ENCODE measurements around the gene GRN.
A peak's percentile ranks its signal among the peaks of the same experiment; 100 is the strongest.
"Not testable (repeated sequence)": the region's sequence is repeated elsewhere in the genome, so short reads cannot be mapped to it uniquely, and the experiment has no call there.

Gene GRN

DNA sequence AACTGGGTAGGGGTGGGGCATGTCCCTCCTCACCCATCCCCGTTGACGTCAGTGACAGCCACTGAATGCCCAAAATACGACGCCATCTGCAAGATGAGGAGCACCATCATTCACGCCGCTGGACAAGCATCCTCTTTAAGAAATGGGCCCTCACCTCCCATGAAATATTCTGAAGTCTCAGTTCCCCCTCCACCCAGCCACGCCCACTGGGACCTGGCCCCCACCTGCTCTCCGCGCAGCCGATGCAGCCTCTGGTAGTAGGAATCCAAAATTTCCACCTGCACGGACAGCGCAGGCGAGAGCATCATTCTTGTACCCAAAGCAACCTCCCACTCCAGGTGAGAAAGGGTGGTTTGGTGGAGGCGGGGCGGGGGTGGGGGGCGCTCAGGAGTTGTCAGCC lies 38.8 kb downstream of the GRN start:
- no peak for DNase-seq

DNA sequence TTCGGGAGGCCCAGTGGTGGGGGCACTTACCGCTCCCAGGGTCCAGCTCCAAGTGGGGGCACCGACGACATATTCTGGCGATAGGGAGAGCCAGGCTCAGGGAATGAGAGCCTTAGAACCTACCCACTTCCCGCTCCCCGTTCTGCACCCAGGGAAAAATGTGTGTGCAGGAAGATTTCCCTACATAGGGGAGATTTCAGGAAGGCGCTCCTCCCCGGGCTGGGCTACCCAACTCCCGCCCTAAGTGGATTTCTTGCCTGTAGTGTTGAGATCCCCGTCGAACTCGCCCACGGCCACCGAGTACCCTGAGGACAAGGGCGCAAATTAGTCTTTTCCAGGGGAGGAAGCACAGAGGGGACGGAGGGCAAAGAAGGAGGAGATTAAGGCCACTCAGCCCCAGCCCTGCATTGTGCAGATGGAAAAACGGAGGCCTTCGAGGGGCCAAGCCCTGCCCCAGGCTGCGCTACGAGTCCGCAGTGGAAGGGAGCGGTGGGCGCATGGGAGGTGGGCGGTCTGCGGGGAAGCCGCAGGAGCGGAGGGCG lies 39.2 kb downstream of the GRN start:
- no peak for DNase-seq

DNA sequence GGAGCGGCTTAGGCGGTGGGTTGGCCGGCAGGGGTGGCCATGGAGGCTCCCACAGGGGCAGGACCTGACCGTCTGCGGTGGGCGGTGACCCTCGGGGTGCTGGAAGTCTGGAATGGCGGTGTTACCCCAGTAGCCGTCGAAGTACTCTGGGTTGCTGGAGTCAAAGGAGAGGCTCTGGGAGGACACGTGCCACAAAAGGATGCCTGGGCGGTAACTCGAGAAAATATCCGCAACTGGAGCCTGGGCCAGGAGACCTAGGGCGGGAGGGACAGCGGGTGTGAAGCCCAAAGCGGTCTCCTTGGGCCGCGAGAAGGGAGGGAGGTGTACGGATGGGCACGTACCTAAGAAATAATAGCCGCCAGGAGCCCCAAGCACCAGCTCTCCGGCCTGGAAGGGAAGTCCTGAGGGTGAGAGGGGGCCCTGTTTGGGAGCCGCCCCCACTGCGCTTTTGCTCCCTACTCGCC lies 39.8 kb downstream of the GRN start:
- DNase-seq = no peak

- peak in 1 of 2 donors; percentile 59 for DNase-seq
Measured at GRCh38 chr17:44385287-44386181, 40.4 kb downstream of the GRN start.

- DNase-seq = no peak
Measured at GRCh38 chr17:44386182-44386525, 41.1 kb downstream of the GRN start.

- no peak for DNase-seq
Measured at GRCh38 chr17:44387804-44388203, 42.7 kb downstream of the GRN start.

GRCh38 chr17:44389281-44389680 lies 44.2 kb downstream of the GRN start, which contains the start of gene ITGA2B:
ITGA2B (minus strand) TSS chr17:44389649; CDS start chr17:44389473, 176 bp downstream.
- no peak for DNase-seq

DNA sequence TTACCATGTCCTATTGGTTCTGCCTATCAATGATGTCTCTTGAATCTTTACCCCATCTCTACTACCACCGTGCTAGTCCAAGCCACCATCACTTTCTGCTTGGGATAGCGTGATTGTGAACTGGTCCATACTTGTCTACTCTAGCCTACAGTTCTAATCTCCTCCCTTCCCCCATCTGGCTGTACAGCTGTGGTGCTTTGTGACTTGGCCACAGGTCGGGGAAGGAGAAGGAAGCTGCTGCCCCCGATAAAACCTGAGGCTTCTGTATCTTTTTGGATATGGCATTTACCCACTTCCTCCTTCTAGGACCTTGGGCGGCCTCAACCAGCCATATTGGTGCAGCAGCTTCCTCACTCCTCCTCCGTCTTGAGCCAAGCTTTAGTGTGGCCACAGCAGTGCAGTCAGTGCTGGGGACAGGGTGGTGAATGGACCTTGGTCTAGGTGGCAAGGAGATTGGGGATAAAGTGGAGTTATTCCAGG lies 44.7 kb downstream of the GRN start:
- DNase-seq = no peak

- DNase-seq = no peak
Measured at GRCh38 chr17:44390250-44390870, 45.3 kb downstream of the GRN start.

GRCh38 chr17:44394112-44394511 lies 49.0 kb downstream of the GRN start:
- not testable (repeated sequence) for DNase-seq

DNA sequence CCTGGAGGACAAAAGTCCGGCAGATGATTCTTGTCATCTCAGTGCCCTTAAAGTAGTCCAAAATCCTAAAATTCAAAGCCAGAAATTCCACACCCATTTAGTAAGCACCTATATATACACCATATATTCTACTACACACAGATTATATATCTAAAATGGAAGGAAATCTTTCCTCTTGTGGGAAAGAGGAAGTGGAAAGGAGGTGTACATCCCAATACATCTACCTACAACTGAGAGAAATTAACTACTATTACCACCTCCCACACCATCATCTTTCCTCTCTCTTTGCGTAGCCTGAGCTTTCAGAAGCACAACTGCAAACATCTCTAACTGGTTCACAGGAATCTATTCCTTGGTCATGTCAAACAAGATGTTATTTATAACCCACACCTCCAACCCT lies 49.7 kb downstream of the GRN start:
- no peak for DNase-seq

DNA sequence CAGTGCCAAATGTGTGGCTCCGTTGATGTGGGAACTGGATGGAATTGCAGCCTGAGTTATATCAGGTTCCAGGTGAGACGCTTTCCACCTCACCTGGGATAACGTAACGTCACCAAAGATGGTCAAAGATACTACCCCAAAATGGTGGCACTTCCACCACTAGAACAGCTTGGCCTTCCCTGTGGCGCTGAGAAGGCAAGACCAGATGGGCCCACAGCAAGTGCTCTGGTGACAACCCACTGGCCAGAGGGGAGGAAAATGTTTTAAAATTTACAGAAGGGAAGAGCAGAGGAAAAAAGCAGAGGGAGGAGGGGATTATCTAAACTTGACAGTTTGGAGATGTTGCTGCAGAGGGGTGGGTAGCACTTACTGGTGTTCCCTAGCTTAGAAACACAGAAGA lies 51.8 kb downstream of the GRN start:
- DNase-seq = no peak

- no peak for DNase-seq
Measured at GRCh38 chr17:44397479-44398440, 52.7 kb downstream of the GRN start.

DNA sequence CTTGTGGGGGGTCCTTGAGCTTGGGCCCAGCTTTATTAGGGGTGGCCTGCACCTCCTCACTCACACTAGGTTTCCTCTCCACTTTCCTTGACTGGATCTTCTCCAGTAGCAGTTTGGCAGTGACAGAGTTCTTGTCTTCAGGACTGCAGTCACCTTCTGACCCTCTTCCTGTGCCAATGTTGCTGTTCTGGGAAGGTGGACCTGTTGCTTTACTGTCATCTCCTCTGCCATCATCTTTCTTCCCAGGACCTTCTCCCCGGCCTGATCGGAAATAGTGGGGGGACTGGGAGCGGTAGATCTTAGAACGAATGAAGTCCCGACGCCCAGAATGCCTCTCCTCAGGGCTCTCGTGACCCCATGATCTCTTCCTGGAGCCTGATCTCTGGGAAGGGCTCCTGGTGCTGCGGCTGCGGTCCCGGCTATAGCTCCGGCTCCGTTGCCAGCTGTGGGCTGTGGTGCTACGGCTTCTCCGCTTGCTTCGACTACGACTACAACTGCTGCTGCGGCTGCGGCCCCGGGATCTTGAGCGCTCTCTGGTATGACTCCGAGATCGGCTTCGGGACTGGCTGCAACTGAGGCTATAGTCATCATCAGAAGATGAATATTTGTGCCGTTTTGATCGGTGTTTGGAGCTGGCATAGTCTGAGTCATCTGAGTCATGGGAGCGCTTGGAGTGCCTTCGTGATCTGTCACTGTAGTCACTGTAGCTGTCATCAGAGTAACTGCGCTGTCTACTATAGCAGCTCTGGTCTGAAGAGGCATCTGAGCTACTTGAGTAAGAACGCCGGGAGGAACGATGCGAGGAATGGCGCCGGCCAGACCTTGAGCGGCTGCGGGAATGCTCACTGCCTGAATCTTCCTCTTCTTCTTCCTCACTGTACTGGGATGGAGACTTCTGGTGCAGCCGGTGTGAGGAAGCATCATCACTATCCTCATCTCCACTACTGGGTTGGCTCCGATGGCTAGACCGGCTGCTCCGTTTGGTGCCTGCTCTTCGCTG lies 53.9 kb downstream of the GRN start:
- no peak for DNase-seq

GRCh38 chr17:44400226-44400847 lies 55.2 kb downstream of the GRN start:
- DNase-seq = no peak
